Immature natural killer cell (primary cell): ENCODE measurements around the gene UBE2V1. TPM values are rescaled to one million over a fixed set of nuclear protein-coding genes. Genes with fewer than 3 reads are reported as not detected.
A peak's percentile ranks its signal among the peaks of the same experiment; 100 is the strongest.
"Not testable (repeated sequence)": the region's sequence is repeated elsewhere in the genome, so short reads cannot be mapped to it uniquely, and the experiment has no call there.

Experiments used
- DNase-seq, 3 donors: peaks; one replicate each; pipeline ENCODE4 v3.0.0; 2022; ENCODE audit warnings: mixed read lengths in 1 of 3
- H3K27ac Mint-ChIP-seq, 6 donors: one replicate each; pipeline ENCODE4 v1.8.0; 2020; ENCODE audit warnings: mixed read lengths in 6 of 6, mild to moderate bottlenecking in 5 of 6, inconsistent platforms in 4 of 6, moderate library complexity in 3 of 6
- H3K27me3 Mint-ChIP-seq, 3 donors: one replicate each; pipeline ENCODE4 v1.8.0; 2020 to 2021; ENCODE audit warnings: low read depth in 3 of 3, mild to moderate bottlenecking in 3 of 3, mixed read lengths in 3 of 3, moderate library complexity in 3 of 3, inconsistent platforms in 1 of 3
- H3K36me3 Mint-ChIP-seq, 3 donors: one replicate each; pipeline ENCODE4 v1.8.0; 2020; ENCODE audit warnings: mixed read lengths in 3 of 3, inconsistent platforms in 2 of 3, mild to moderate bottlenecking in 2 of 3
- H3K4me1 Mint-ChIP-seq, 2 donors: one replicate each; pipeline ENCODE4 v1.8.0; 2020; ENCODE audit warnings: inconsistent platforms in 2 of 2, mild to moderate bottlenecking in 2 of 2, mixed read lengths in 2 of 2, moderate library complexity in 1 of 2
- H3K4me3 Mint-ChIP-seq, 5 donors: one replicate each; pipeline ENCODE4 v1.8.0; 2020; ENCODE audit warnings: mild to moderate bottlenecking in 5 of 5, mixed read lengths in 5 of 5, inconsistent platforms in 3 of 5, moderate library complexity in 3 of 5
- H3K9me3 Mint-ChIP-seq, 6 donors: one replicate each; pipeline ENCODE4 v1.8.0; 2020; ENCODE audit warnings: mild to moderate bottlenecking in 6 of 6, mixed read lengths in 6 of 6, inconsistent platforms in 4 of 6, moderate library complexity in 3 of 6
- polyA plus RNA-seq, 3 donors: library from polyadenylated mRNA; unstranded; fragments of 300-500 nt; fragmentation: Illumina TruSeq; gene quantifications; one replicate each; pipeline ENCODE4 v1.2.3, GENCODE V29; 2021

UBE2V1 gene
- 100 to 1,000 TPM; 112 to 189 (median 185) TPM for polyA plus RNA-seq

DNA sequence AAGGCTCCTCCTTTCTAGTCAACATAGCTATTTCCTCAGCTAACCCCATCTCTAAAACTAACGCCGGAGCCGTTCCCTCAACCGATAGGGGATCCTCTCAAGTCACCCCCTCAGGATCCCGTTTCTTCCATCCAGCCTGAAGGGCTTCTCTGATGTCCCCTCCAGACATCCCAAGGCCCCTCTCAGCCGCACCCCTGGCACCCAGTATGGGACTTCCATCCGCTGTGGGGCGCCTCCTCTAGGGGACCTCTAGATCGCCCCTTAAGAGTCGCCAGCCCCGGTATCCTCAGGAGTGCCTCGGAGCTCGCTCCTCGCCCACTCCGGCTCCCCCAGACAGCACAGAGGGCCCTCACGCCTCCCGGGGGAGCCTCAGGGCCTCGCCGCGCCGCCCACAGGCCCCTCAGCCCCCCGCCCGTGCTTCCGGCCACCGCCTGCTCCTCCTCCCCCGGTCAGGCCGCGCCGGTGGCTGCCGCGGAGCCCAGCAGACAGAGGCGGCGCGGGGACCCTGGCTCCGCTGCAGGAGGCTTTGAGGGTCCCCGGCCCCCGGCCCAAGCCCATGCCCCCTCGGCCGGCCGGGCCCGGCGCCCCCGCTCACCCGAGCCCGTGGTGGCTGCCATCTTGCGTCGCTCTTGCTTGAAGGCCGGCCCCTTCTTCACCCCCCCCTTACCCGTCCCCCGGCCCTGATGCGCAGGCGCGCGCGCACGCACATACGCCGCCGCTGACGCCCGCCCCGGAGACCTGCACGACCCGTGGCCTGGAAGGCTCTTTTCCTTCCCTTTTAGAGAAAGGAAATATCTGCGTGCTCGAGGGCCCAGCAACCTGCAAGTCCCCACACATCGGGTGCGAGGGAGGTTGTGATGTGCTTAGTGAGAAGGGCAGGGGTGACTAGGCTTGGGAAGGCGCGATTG is at the start of gene UBE2V1:
UBE2V1 (minus strand) TSS at position 639 of the 908 bp plus-strand sequence; CDS start at position 617, 22 bp downstream.
- Mint-ChIP-seq H3K4me1 (peaks cover 80 to 82% of the 10 kb centered on the region in 2 donors), H3K4me3 (peak within 1 kb of the TSS; percentile 93 to 100 (median 98)), H3K9me3 (no peaks in the 10 kb centered on the region), H3K27ac (peak within 1 kb of the TSS; percentile 98 to 100 (median 100)), H3K27me3 (peaks cover 8 to 33% (median 26%) of the 10 kb centered on the region in 3 donors), H3K36me3 (peaks cover 0 to 5% (median 4%) of the 10 kb centered on the region in 3 donors)
- DNase-seq: peak; percentile 90 to 91 (median 90)

DNA sequence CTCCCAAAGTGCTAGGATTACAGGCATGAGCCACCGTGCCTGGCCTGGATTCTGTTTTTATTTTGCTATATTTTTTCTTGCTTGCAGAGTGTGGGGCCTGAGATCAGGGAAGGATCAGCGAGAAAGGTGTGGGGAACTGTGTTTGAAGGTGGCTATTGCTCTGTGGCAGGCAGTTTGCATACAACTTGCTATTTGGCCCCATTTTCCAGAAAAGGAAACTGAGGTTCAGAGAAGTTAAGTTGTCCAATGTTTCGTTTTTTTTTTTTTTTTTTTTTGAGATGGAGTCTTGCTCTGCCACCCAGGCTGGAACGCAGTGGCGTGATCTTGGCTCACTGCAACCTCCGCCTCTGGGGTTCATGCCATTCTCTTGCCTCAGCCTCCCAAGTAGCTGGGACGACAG is 48.5 kb upstream of the UBE2V1 start:
- not testable (repeated sequence) for DNase-seq, H3K36me3 Mint-ChIP-seq, H3K9me3 Mint-ChIP-seq, H3K4me1 Mint-ChIP-seq, H3K27ac Mint-ChIP-seq, H3K27me3 Mint-ChIP-seq, H3K4me3 Mint-ChIP-seq

DNA sequence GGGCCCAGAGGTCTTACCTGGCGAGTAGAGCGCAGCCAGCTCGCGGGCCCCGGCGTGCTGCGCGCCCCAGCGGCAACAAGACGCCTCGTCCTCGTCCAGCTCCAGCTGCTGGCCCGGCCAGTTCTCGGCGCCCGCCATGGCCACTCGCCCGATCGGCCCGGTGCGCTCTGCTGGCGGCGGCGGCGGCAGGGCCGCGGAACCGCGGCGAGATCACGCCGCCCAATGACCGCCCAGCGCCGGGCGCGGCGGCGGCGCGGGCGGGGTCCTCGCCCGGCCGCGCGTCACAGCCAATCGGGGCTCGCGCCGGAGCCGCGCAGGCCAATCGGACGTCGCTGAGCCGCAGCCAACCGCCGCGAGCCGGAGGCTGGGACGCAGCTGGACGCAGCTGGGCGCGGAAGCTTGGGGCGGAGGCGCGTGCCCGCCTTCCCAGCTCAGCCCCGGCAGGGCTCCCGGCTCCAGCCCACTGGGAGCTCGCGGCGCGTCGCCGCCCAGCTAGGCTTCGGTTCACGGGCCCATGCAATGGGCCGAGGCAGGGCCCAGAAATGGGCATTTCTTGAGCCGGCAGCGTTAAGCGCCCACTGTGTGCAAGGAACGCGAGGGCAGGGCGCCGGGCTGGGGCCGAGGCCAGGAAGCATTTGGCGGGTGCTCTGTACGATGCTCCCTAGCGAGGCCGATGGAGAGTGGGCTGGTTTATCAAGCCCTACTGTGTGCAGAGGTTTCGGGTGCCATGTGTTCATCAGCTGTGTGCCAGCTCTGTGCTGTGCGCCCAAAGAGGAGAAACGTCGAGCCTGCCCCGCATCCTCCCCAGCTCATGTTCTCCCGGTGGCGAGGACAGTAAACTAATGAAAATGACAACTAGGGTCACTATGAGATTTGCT is 40.8 kb upstream of the UBE2V1 start, which contains the start of gene PEDS1:
PEDS1 (minus strand) TSS at position 224 of the 878 bp plus-strand sequence; CDS start at position 138, 86 bp downstream.
- peak; percentile 85 to 87 (median 87) for DNase-seq
- Mint-ChIP-seq H3K4me3 (peak within 1 kb of the TSS; percentile 86 to 89 (median 88)), H3K4me1 (peaks cover 40 to 54% of the 10 kb centered on the region in 2 donors)

DNA sequence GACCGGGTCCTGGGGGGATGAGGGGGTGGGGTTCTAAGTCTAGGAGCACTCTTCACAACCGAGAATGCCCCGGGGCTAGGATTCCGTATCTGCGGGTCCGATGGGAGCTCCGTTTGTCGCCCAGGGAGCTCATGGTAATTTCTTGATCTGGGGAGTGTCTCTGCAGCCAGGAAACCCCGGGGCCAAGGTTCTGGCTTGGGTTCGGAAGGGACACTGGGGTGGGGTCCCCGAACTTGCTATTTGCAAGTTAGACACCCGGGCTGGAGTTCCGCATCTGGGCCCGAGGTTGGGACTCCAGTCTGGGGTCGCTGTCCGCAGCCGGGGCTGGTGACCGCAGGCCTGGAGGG is 40.2 kb upstream of the UBE2V1 start:
- peaks cover 45 to 60% of the 10 kb centered on the region in 2 donors for H3K4me1 Mint-ChIP-seq
- H3K4me3 Mint-ChIP-seq: peak overlapping the region; percentile 86 to 89 (median 88)
- no peaks in the 10 kb centered on the region for H3K36me3 Mint-ChIP-seq
- H3K27ac Mint-ChIP-seq: peak overlapping the region; percentile 77 to 97 (median 89)
- H3K9me3 Mint-ChIP-seq: no peaks in the 10 kb centered on the region
- DNase-seq: no peak
- peaks cover 0 to 14% (median 2%) of the 10 kb centered on the region in 3 donors for H3K27me3 Mint-ChIP-seq

More for the DNA sequence above, 40.8 kb upstream of the UBE2V1 start, which contains the start of gene PEDS1:
- H3K27me3 Mint-ChIP-seq: peaks cover 0 to 14% (median 2%) of the 10 kb centered on the region in 3 donors
- H3K36me3 Mint-ChIP-seq: no peaks in the 10 kb centered on the region
- peak within 1 kb of the TSS; percentile 86 to 97 (median 91) for H3K27ac Mint-ChIP-seq
- no peaks in the 10 kb centered on the region for H3K9me3 Mint-ChIP-seq

DNA sequence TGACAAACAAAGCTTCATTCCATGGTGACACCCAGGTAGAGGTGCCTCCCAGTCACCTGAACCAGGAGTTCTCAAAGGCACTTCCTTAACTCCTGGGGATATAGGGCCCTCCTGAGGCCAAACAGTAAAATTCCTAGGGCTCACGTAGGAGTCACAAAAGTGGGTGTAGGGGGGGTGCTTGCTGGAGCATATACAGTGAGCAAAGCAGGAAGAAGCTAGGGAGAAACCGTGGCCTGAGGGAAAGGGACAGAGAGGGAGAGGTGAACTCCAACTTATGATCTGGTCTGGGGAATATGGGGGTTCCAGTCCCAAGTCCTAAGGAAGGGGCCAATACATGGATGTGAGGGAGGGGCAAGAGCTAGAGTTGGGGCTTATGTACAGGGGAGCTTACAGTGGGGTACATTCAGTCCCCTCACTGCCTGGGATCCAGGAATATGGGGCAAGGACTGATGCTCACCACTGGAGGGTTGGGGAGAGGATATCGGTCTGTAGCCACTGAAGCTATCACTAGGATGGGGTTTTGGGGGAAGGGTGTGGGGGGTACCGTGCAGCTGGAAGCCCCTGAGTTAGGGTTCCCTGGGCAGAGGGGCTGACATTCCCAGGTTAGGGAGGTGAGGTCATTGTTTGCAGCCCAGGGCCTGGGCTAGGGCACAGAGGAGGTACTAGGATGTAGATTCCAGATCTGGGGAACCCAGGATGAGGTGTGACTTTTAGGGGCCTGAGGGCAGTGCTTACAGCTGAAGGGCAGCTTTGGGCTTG is 39.6 kb upstream of the UBE2V1 start:
- DNase-seq: no peak
- Mint-ChIP-seq H3K4me3 (peak overlapping the region; percentile 86 to 89 (median 88)), H3K36me3 (no peaks in the 10 kb centered on the region), H3K9me3 (no peaks in the 10 kb centered on the region), H3K27me3 (peaks cover 0 to 14% (median 2%) of the 10 kb centered on the region in 3 donors), H3K4me1 (peaks cover 51 to 65% of the 10 kb centered on the region in 2 donors), H3K27ac (peak overlapping the region; percentile 77 to 97 (median 89))

DNA sequence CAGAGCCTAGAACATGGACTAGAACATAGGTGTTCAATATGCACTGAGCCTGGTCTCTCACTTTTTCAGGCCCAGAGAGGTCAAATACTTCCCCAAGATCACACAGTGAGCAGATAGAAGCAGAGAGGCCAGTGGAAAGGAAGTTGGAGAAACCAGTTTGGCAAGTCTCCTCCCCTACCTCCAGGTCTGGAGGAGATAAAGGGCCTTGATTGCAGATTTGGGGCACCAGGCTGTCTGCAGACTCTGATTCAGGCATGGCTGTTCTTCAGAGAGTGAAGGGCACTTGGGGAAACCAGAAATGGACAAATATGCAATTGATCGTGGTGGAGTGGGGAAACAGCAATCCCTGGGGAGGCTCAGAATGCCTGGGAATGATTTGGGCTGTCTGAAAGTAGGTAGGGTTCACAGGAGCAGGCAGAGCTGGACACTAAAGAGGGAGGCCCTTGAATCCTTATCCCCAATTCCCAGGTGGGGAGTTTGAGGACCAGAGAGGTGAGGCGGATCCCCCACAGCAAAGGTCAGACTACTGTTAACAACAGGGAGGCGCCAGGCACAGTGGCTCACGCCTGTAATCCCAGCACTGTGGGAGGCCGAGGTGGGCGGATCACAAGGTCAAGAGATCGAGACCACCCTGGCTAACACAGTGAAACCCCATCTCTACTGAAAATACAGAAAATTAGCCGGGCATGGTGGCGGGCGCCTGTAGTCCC is 38.2 kb upstream of the UBE2V1 start:
- no peak for DNase-seq
- H3K27ac Mint-ChIP-seq: peak overlapping the region in 5 of 6 donors; percentile 22 to 97 (median 81)
- no peaks in the 10 kb centered on the region for H3K9me3 Mint-ChIP-seq
- peak overlapping the region; percentile 24 to 87 (median 61) for H3K4me3 Mint-ChIP-seq
- peaks cover 0 to 11% (median 2%) of the 10 kb centered on the region in 3 donors for H3K27me3 Mint-ChIP-seq
- peaks cover 65 to 79% of the 10 kb centered on the region in 2 donors for H3K4me1 Mint-ChIP-seq
- H3K36me3 Mint-ChIP-seq: no peaks in the 10 kb centered on the region

DNA sequence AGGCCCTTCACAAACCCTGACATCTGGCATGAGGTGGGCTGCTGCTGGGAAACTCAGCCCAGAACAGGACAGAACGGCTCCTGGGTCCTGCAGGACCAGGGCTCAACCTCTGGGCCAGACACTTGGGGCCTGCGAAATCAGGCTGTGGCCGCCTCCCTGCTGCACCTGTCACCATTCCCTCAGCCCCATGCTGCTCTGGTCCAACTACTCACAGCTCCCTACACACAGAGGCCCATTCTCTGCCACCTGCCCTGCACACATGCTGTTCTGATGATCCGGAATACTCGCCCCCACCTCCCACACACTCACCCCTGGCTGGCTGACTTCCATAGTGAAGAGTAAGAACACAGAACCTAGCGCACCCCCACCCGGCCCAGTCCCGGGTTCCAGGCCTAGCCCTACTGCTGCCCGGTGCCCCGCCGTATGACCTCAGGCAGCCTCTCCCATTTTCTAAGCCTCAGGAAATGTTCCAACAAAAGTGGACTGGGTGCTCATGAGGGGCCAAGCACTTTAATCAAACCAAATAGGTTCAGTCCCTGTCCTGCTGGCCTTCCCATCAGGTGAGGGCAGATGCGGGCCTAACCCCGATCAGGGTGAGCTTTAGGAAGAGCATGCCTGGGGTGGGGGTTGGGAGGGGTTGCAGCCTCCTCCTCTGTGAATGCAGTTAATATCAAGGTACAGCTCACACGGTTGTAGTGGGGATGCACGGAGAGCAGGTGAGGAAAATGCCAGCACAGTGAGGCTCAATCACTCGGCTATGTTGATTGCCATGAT is 36.7 kb upstream of the UBE2V1 start:
- Mint-ChIP-seq H3K27me3 (peaks cover 0 to 9% (median 0%) of the 10 kb centered on the region in 3 donors), H3K4me3 (peak overlapping the region in 2 of 5 donors; percentile 4 to 9), H3K4me1 (peaks cover 70 to 85% of the 10 kb centered on the region in 2 donors), H3K36me3 (no peaks in the 10 kb centered on the region), H3K27ac (peak overlapping the region in 5 of 6 donors; percentile 5 to 97 (median 85)), H3K9me3 (no peaks in the 10 kb centered on the region)
- DNase-seq: no peak

DNA sequence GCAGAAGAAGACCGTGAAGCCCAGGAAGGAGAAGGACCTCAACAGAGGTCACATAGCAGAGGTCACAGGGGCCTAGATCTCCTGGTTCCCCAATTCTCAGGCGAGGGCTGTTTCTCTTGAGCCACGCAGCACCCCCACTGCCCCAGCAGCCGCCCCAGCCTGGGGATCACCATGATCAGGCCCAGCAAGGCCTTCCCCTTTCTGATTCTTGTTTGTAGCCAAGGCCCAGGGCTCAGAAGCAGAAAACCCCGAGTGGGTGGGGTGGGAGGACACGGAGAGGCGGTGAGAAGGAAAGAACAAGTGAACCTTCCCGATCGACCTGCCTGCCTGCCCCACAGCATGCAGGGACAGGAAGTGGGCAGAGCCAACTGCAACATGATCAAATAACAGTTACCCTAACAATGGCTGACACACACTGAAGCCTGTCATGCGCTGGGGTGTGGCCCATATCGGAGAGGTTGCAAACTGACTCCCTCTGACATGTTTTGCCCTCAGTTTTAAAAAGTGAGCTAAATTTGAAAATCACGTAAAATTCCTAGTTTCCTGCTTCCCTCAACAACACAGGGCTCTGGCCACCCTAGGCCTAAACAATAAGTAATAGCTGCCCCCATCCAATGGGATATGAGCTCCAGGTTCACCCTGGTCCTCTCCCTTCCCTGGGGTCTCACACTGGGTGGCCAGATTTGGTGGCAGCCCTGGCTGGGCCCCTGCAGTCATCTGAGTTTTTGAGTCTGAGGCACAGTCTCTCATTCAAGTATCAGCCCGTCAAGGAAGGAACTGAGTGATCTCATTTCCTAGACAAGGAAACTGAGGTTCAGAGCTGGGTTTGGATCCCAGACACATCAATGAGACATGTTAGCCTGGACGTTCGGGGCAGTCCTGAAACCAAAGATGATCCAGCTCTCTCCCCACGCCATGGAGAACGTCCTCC is 34.0 kb upstream of the UBE2V1 start:
- H3K27me3 Mint-ChIP-seq: peaks cover 0 to 2% (median 0%) of the 10 kb centered on the region in 3 donors
- H3K36me3 Mint-ChIP-seq: peaks cover 2 to 6% (median 3%) of the 10 kb centered on the region in 3 donors
- H3K4me3 Mint-ChIP-seq: peak overlapping the region; percentile 76 to 85 (median 79)

DNA sequence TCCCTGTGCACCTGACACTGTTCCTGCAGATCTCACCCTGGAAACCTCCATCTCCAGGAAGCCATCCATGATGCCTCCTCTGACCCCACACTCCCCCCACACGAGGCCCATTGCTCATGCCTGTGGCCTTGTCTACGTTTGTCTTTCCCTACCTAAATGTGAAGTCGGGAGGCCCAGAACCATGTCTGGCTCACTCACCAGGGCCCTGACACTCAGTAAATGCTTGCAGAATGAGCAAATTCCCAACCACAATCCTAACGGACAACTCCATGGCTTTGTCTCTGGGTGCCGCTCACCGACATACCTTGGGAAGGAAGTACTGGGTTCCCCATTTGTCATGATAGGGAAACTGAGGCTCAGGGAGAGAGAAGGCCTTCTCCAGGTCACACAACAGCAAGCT is 33.3 kb upstream of the UBE2V1 start:
- Mint-ChIP-seq H3K36me3 (peaks cover 3 to 6% (median 6%) of the 10 kb centered on the region in 3 donors), H3K9me3 (no peaks in the 10 kb centered on the region), H3K27ac (peak overlapping the region; percentile 89 to 97 (median 94)), H3K4me3 (peak overlapping the region; percentile 76 to 85 (median 79)), H3K4me1 (peaks cover 53 to 68% of the 10 kb centered on the region in 2 donors), H3K27me3 (peaks cover 0 to 2% (median 0%) of the 10 kb centered on the region in 3 donors)
- no peak for DNase-seq

More for the DNA sequence above, 34.0 kb upstream of the UBE2V1 start:
- Mint-ChIP-seq H3K4me1 (peaks cover 58 to 73% of the 10 kb centered on the region in 2 donors), H3K9me3 (no peaks in the 10 kb centered on the region), H3K27ac (peak overlapping the region; percentile 89 to 97 (median 94))
- peak; percentile 66 to 72 (median 68) for DNase-seq

DNA sequence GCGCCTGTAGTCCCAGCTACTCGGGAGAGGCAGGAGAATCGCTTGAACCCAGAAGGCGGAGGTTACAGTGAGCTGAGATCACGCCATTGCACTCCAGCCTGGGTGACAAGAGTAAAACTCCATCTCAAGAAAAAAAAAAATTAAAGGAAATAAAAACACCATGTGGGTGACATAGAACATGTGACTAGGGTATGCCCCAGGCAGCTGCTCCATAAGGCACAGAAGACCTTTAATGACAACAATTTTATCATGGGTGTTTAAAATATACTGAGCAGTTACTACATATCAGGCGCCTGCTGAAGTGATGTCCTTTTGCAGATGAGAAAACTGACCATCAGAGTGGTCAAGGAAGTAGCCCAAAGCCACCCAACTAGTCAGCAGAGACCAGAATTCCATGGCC is 32.6 kb upstream of the UBE2V1 start:
- DNase-seq: no peak
- H3K4me3 Mint-ChIP-seq: peak overlapping the region in 2 of 5 donors; percentile 82 to 85
- H3K27me3 Mint-ChIP-seq: peaks cover 0 to 2% (median 0%) of the 10 kb centered on the region in 3 donors
- no peaks in the 10 kb centered on the region for H3K9me3 Mint-ChIP-seq
- H3K4me1 Mint-ChIP-seq: peaks cover 49 to 64% of the 10 kb centered on the region in 2 donors
- H3K36me3 Mint-ChIP-seq: peaks cover 3 to 6% (median 6%) of the 10 kb centered on the region in 3 donors
- H3K27ac Mint-ChIP-seq: peak overlapping the region in 5 of 6 donors; percentile 7 to 97 (median 94)

DNA sequence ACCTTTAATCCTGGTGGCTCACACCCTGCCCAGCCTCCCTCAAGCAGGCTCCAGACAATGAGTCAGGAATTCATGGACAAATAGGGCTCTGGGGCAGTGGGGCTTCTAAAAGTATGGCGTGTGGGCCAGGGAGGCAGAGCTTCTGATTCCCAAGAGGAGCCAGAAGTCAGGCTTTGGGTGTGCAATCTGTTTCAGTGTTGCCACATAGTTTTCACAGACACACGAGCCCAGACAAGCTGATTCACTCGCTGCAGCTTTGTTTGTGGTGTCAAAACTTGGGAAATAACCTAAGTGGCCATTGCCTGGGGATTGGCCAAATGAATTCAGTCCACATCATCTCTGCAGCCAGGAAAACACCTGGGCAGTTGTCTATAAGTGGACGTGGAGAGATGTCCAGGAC is 31.4 kb upstream of the UBE2V1 start:
- Mint-ChIP-seq H3K27me3 (peaks cover 0 to 5% (median 2%) of the 10 kb centered on the region in 3 donors), H3K27ac (peak overlapping the region in 1 of 6 donors; percentile 23), H3K4me1 (peaks cover 50 to 62% of the 10 kb centered on the region in 2 donors), H3K4me3 (no peak overlapping the region), H3K36me3 (peaks cover 6 to 7% (median 6%) of the 10 kb centered on the region in 3 donors), H3K9me3 (no peaks in the 10 kb centered on the region)
- DNase-seq: no peak
